GM12891 (cell line): ENCODE results near the gene FAM110A.
"Not testable (repeated sequence)": the region's sequence is repeated elsewhere in the genome, so short reads cannot be mapped to it uniquely, and the experiment has no call there.

Experiments used
- PAX5 ChIP-seq: IDR thresholded peaks from 2 replicates; pipeline ENCODE4 v1.6.1; 2011; ENCODE audit warnings: low read length, moderate library complexity, mild to moderate bottlenecking; ENCODE audit not compliant: insufficient read depth, severe bottlenecking
- POLR2A ChIP-seq: IDR thresholded peaks from 2 replicates; pipeline ENCODE4 v1.6.1; 2011; ENCODE audit warnings: low read depth, low read length, control low read depth
- TAF1 ChIP-seq: IDR thresholded peaks from 2 replicates; pipeline ENCODE4 v1.6.1; 2011; ENCODE audit warnings: low read depth, low read length, control low read depth

DNA sequence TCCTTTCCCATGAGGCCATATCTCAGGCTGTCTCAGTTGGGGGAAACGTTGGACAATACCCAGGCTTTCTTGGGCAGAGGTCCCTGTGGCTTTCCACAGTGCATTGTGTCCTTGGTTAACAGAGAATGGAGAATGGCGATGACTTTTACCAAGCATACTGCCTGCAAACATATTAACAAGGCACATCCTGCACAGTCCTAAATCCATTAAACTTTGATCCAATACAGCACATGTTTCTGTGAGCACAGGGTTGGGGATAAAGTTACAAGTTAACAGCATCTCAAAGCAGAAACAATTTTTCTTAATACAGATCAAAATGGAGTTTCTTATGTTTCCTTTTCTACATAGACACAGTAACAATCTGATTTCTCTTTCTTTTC lies 21.1 kb upstream of the FAM110A start:
- not testable (repeated sequence) for TF ChIP-seq TAF1, POLR2A, PAX5
